K562 (cell line): Measurements from ENCODE around the gene NANS. TPM values are rescaled to one million over a fixed set of nuclear protein-coding genes. Genes with fewer than 3 reads are reported as not detected.
A peak's percentile ranks its signal among the peaks of the same experiment; 100 is the strongest.

Experiments used
- ATAC-seq: fragments of 200-7000 bp; cut with Tn5 transposase; 3 replicates; pipeline ENCODE4 v1.9.1; 2020; ENCODE audit warnings: moderate library complexity
- BruUV-seq: library from RNA; stranded (reverse); fragments of 400-500 nt; replicated peaks from 2 replicates; lab custom pipeline; 2021; lab: Mats Ljungman, UMichigan
- CTCF ChIA-PET: fragments of 300-600 bp; formaldehyde crosslinking; extraction: SDS; loops from one replicate; lab custom pipeline; 2021; ENCODE audit warnings: low intra/inter-chr PET ratio; lab: Yijun Ruan, JAX
- POLR2A ChIA-PET: fragments of 300-600, 350-650 bp; sonication (Branson Sonifier 250); formaldehyde crosslinking; extraction: SDS; loops from one replicate; lab custom pipeline; 2021; ENCODE audit warnings: antibody characterized with exemption, inconsistent platforms; lab: Yijun Ruan, JAX
- DNase-seq, 4 experiments: peaks; one replicate each; pipeline versions ENCODE4 v3.0.0 to v3.0.0-alpha.2; 2011 to 2018; ENCODE audit warnings: low spot score in 3 of 4, mixed read lengths in 3 of 4; ENCODE audit errors: extremely low read depth in 1 of 4
- FAIRE-seq: peaks from 2 replicates; lab custom pipeline; 2011; peaks lifted over from hg19 to GRCh38; lab: Jason Lieb, UNC
- H2AFZ ChIP-seq: 2 replicates; pipeline ENCODE4 v1.6.0; 2011; ENCODE audit warnings: low read depth, low read length, control low read depth, inconsistent platforms
- H3K27ac ChIP-seq: fragments of 200-600 bp; 3 replicates; pipeline ENCODE4 v1.8.0; 2011; ENCODE audit warnings: low read depth, mild to moderate bottlenecking, control low read depth, inconsistent platforms, low read length, moderate library complexity, mixed read lengths; ENCODE audit errors: extremely low read depth
- H3K27me3 ChIP-seq, 2 experiments: fragments of 300-600 bp in 1 of 2; 2 replicates in 1 of 2; 3 replicates in 1 of 2; pipeline versions ENCODE4 v1.6.0 to v1.8.0; 2011; ENCODE audit warnings: inconsistent platforms in 2 of 2, low read length in 2 of 2, mild to moderate bottlenecking in 1 of 2, mixed read lengths in 1 of 2, moderate library complexity in 1 of 2; ENCODE audit not compliant: control insufficient read depth in 2 of 2, insufficient read depth in 2 of 2
- H3K36me3 ChIP-seq: fragments of 300-600 bp; 3 replicates; pipeline ENCODE4 v1.8.0; 2011; ENCODE audit warnings: mild to moderate bottlenecking, low read length, inconsistent platforms; ENCODE audit not compliant: control insufficient read depth, insufficient read depth
- H3K4me1 ChIP-seq, 2 experiments: fragments of 200-600 bp in 1 of 2; replicated peaks in 1 of 2; 2 replicates in 1 of 2; 3 replicates in 1 of 2; pipeline versions ENCODE4 v1.5.1 to v1.8.0; 2011; ENCODE audit warnings: inconsistent platforms in 2 of 2, low read length in 2 of 2, mild to moderate bottlenecking in 1 of 2, mixed read lengths in 1 of 2, moderate library complexity in 1 of 2; ENCODE audit not compliant: control insufficient read depth in 2 of 2, insufficient read depth in 2 of 2
- H3K4me2 ChIP-seq: 2 replicates; pipeline ENCODE4 v1.6.1; 2011; ENCODE audit warnings: low read length, control low read depth, inconsistent platforms, mixed read lengths; ENCODE audit not compliant: insufficient read depth
- H3K4me3 ChIP-seq: fragments of 200-600 bp; sonication (generic), shearing (Covaris generic); 2 replicates; pipeline ENCODE4 v1.5.1; 2016; ENCODE audit warnings: control low read depth, inconsistent platforms
- H3K79me2 ChIP-seq: fragments of 200-600 bp; 3 replicates; pipeline ENCODE4 v1.8.0; 2011; ENCODE audit warnings: low read length, inconsistent platforms; ENCODE audit not compliant: control insufficient read depth, insufficient read depth
- H3K9ac ChIP-seq, 2 experiments: 2 replicates each; pipeline versions ENCODE4 v1.6.0 to v1.6.1; 2011; ENCODE audit warnings: low read depth in 2 of 2, low read length in 2 of 2, control low read depth in 1 of 2, inconsistent platforms in 1 of 2, mild to moderate bottlenecking in 1 of 2, mixed read lengths in 1 of 2; ENCODE audit not compliant: insufficient read depth in 1 of 2
- H3K9me1 ChIP-seq: one replicate; pipeline ENCODE4 v1.6.0; 2011; ENCODE audit warnings: inconsistent platforms, mild to moderate bottlenecking, low read length, moderate library complexity; ENCODE audit not compliant: control insufficient read depth, insufficient read depth
- H3K9me3 ChIP-seq: replicated peaks from 2 replicates; pipeline ENCODE4 v1.5.1; 2011; ENCODE audit warnings: low read depth, low read length, inconsistent platforms; ENCODE audit not compliant: control insufficient read depth, insufficient read depth
- H4K20me1 ChIP-seq: replicated peaks from 2 replicates; pipeline ENCODE4 v1.6.1; 2011; ENCODE audit warnings: low read length, inconsistent platforms, mixed read lengths; ENCODE audit not compliant: control insufficient read depth, insufficient read depth
- BMI1 ChIP-seq: fragments of 150-350 bp; IDR thresholded peaks from 2 replicates; pipeline ENCODE4 v1.6.1; 2014; ENCODE audit warnings: low read length
- C11orf30 ChIP-seq: fragments of 450-650 bp; IDR thresholded peaks from 2 replicates; pipeline ENCODE4 v1.6.1; 2016; ENCODE audit warnings: low read depth, mild to moderate bottlenecking
- HMBOX1 ChIP-seq: sonication (generic); IDR thresholded peaks from 2 replicates; pipeline ENCODE4 v1.6.1; 2016
- ILF3 ChIP-seq: fragments of 450-650 bp; IDR thresholded peaks from 2 replicates; pipeline ENCODE4 v1.6.1; 2018; ENCODE audit warnings: antibody characterized with exemption, mild to moderate bottlenecking, moderate library complexity, borderline replicate concordance
- JUN ChIP-seq, 2 experiments: sonication (generic) in 1 of 2; formaldehyde crosslinking in 1 of 2; IDR thresholded peaks; 2 replicates each; pipeline versions ENCODE4 v1.6.1 to v1.8.0; 2012 to 2022; ENCODE audit warnings: borderline replicate concordance in 2 of 2, mild to moderate bottlenecking in 2 of 2, improper control_type of control experiment in 1 of 2, low read depth in 1 of 2, low read length in 1 of 2, missing genetic modification reagents in 1 of 2
- POLR2A ChIP-seq: fragments of 450-650 bp; conservative IDR thresholded peaks from 2 replicates; pipeline ENCODE4 v1.6.1; 2016
- POLR2AphosphoS5 ChIP-seq: IDR thresholded peaks from 2 replicates; pipeline ENCODE4 v1.6.1; 2011; ENCODE audit warnings: mild to moderate bottlenecking, low read depth, low read length, moderate library complexity; ENCODE audit not compliant: control insufficient read depth, insufficient read depth
- POLR2B ChIP-seq: fragments of 450-650 bp; IDR thresholded peaks from 2 replicates; pipeline ENCODE4 v1.6.1; 2018; ENCODE audit warnings: low read depth; ENCODE audit not compliant: partially characterized antibody
- POLR2H ChIP-seq: IDR thresholded peaks from 2 replicates; pipeline ENCODE4 v1.6.1; 2016; ENCODE audit warnings: missing genetic modification characterization, low read depth, mild to moderate bottlenecking, control low read depth, missing compliant biosample characterization, moderate library complexity
- SMARCE1 ChIP-seq: fragments of 450-650 bp; IDR thresholded peaks from 2 replicates; pipeline ENCODE4 v1.7.1; 2016; ENCODE audit warnings: mild to moderate bottlenecking
- STAT5A ChIP-seq: IDR thresholded peaks from 2 replicates; pipeline ENCODE4 v1.6.1; 2012; ENCODE audit warnings: low read length, inconsistent platforms, borderline replicate concordance
- SUPT5H ChIP-seq: fragments of 450-650 bp; IDR thresholded peaks from 2 replicates; pipeline ENCODE4 v1.6.1; 2016
- TCF15 ChIP-seq: fragments of 250-450 bp; sonication (Bioruptor Pico); IDR thresholded peaks from 2 replicates; pipeline ENCODE4 v1.8.0; 2022; ENCODE audit warnings: moderate library complexity, mild to moderate bottlenecking, inconsistent platforms
- ZC3H11A ChIP-seq: IDR thresholded peaks from 2 replicates; pipeline ENCODE4 v1.6.1; 2012; ENCODE audit warnings: low read depth, low read length, improper control_type of control experiment
- ZNF316 ChIP-seq: fragments of 450-650 bp; IDR thresholded peaks from 2 replicates; pipeline ENCODE4 v1.6.1; 2016
- ZSCAN29 ChIP-seq: fragments of 450-650 bp; IDR thresholded peaks from 2 replicates; pipeline ENCODE4 v1.6.1; 2017
- WGBS: fragments of 100-300 bp; shearing (Covaris generic); methylation state at CpG from one replicate; pipeline ENCODE4 v1.1.6; 2016; ENCODE audit warnings: low coverage, mixed read lengths; ENCODE audit not compliant: insufficient coverage; ENCODE audit errors: missing lambda C conversion rate; 5-methylcytosine and 5-hydroxymethylcytosine counted together
- in situ Hi-C: fragments of 300-500 bp; cut with MboI; formaldehyde crosslinking; loops from 4 replicates; pipeline ENCODE4 v1.15.0; 2018; ENCODE audit warnings: inconsistent platforms, mixed read lengths
- intact Hi-C: fragments of 100-400 bp; cut with micrococcal nuclease; formaldehyde crosslinking; loops from 2 replicates; pipeline ENCODE4 v1.14.2; 2022
- polyA plus RNA-seq, 8 experiments: library from polyadenylated mRNA; depleted of rRNA in 4 of 8; stranded (reverse) in 5 of 8; unstranded in 3 of 8; fragments of >200 nt; fragmentation: Nextera tagmentation in 2 of 8; fragmentation: Illumina TruSeq in 1 of 8; extraction: Ambion mirVana in 2 of 8; extraction: Trizol in 1 of 8; gene quantifications; 2 replicates each; pipeline versions ENCODE4 v1.2.1 to v1.2.3, GENCODE V29; 2011 to 2014; ENCODE audit warnings: inconsistent platforms in 1 of 8, missing spikeins in 1 of 8
- total RNA-seq, 7 experiments: library from RNA; depleted of rRNA in 6 of 7; stranded (reverse); fragments of >200 nt in 6 of 7; fragmentation: Illumina TruSeq in 2 of 7; extraction: Trizol in 2 of 7; gene quantifications; 2 replicates each; pipeline versions ENCODE4 v1.2.1 to v1.2.3, GENCODE V29; 2011 to 2021; ENCODE audit warnings: low replicate concordance in 1 of 7

NANS gene
- total and polyA plus RNA-seq, 9 of the 15 experiments (the other 6 are each of a cell fraction or from before 2014, with no cell fraction given): 37.1 to 181 (median 137) TPM

- no peak for DNase-seq
- no TSS peak for BruUV-seq
- Histone ChIP-seq H3K4me2 (no peak overlapping the region), H3K27me3 (no peaks in the 10 kb centered on the region), H3K4me3 (no peak overlapping the region), H4K20me1 (peaks cover 4% of the 10 kb centered on the region; the same call in 1 of the 2 replicates), H3K9me1 (no peaks in the 10 kb centered on the region), H2AFZ (no peak overlapping the region), H3K9me3 (no peaks in the 10 kb centered on the region), H3K4me1 (no peaks in the 10 kb centered on the region; a peak in 1 of 5 replicates), H3K79me2 (peaks cover 5% of the 10 kb centered on the region; the same call in 2 of the 3 replicates), H3K36me3 (peaks cover 87% of the 10 kb centered on the region), H3K9ac (no peak overlapping the region), H3K27ac (no peak overlapping the region)
- ChIA-PET POLR2A (interaction anchor here (0.7 to 2.3 kb wide), 6 partner anchors 10 to 97 kb away, joined by 3 to 12 read pairs (median 4); no protein-coding TSS in a partner anchor), CTCF (no interaction called here)
- FAIRE-seq: no peak
- in situ Hi-C loops: no loop called here
- 46% methylated on average over 1 of the region's 1 CpG for WGBS
- intact Hi-C loops: no loop called here
- TF ChIP-seq JUN (IDR thresholded peaks at IDR 0.05; ENCODE audit: borderline replicate concordance, low read depth, low read length): no peak
- no peak for TF ChIP-seq JUN (CRISPR knock-in tag; IDR thresholded peaks at IDR 0.05; ENCODE audit: borderline replicate concordance)
- TF ChIP-seq SUPT5H: peak; percentile 73
- peak; percentile 65; the same call in 1 of the 2 replicates for TF ChIP-seq POLR2AphosphoS5
- peak; percentile 3; the same call in 1 of the 2 replicates for TF ChIP-seq STAT5A
- no peak for TF ChIP-seq TCF15 (CRISPR knock-in tag)
- TF ChIP-seq ZNF316: peak; percentile 54
- TF ChIP-seq ZSCAN29: 0 out of 2 replicates have a peak, but pooled peaks have one; percentile 42
- peak; percentile 51 for TF ChIP-seq POLR2B
- TF ChIP-seq SMARCE1: no peak
- peak; percentile 33; the same call in 1 of the 2 replicates for TF ChIP-seq HMBOX1
- no peak for TF ChIP-seq BMI1
- peak; percentile 26; the same call in 1 of the 2 replicates for TF ChIP-seq C11orf30
- no peak for TF ChIP-seq ZC3H11A
- TF ChIP-seq POLR2A: peak; percentile 74
- TF ChIP-seq POLR2H (tag): 0 out of 2 replicates have a peak, but pooled peaks have one; percentile 20
- 0 out of 2 replicates have a peak, but pooled peaks have one; percentile 55 for TF ChIP-seq ILF3
- peak; percentile 4 for ATAC-seq
These were observed 39.2 kb upstream of the NANS start for GRCh38 chr9:98017306-98017705.
